Stimulated activated CD8-positive, alpha-beta memory T cell treated with anti-CD3 and anti-CD28 coated beads, Interleukin-12 subunit alpha, Interleukin-12 subunit beta, amount 100 ng/mL, for 24 hours (primary cell): ENCODE measurements around the gene NRIP1.

Experiments
- DNase-seq: peaks from one replicate; pipeline ENCODE4 v3.0.0-alpha.2; 2020; ENCODE audit errors: extremely low read depth

Gene NRIP1

GRCh38 chr21:14911351-14911750 lies 153.4 kb downstream of the NRIP1 start:
- DNase-seq = no peak
